ENCODE data around the gene LRRC36. TPM values are rescaled to one million over a fixed set of nuclear protein-coding genes. Genes with fewer than 3 reads are reported as not detected.
A peak's percentile ranks its signal among the peaks of the same experiment; 100 is the strongest.

Gene LRRC36

GRCh38 chr16:67432506-67432890, 105.9 kb downstream of the LRRC36 start:
- no peak overlapping the region for H2BK15ac ChIP-seq (ENCODE audit: low read length)
- no CpG with 5 or more reads among the region's 5 CpGs for WGBS, 2 donors (ENCODE audit: extremely low coverage in 2 of 2, insufficient read length in 2 of 2, insufficient replicate concordance in 1 of 2)
- H2AFZ ChIP-seq (ENCODE audit: low read length) = peak overlapping the region; percentile 84
- no peak overlapping the region for H3K4ac ChIP-seq (ENCODE audit: low read length)
- no peak overlapping the region for H3K4me2 ChIP-seq (ENCODE audit: insufficient read depth, low read length, poor library complexity, severe bottlenecking)
- H3K27ac ChIP-seq (replicated peaks; ENCODE audit: low read length) = no peak overlapping the region
- H3K4me3 ChIP-seq (ENCODE audit: low read length in 2 of 2) = peak overlapping the region in 1 of 2 donors; percentile 40
- H3K18ac ChIP-seq (ENCODE audit: low read length) = peak overlapping the region; percentile 2
- no peak overlapping the region for H3K9ac ChIP-seq (ENCODE audit: low read depth, low read length, poor library complexity)
- peak overlapping the region; percentile 44 for H2AK5ac ChIP-seq (ENCODE audit: low read depth, low read length)
- peaks cover 0 to 2% of the 10 kb centered on the region in 2 donors for H3K9me3 ChIP-seq (replicated peaks in 1 of 2; ENCODE audit: control insufficient read depth in 2 of 2, insufficient read depth in 1 of 2, low read depth in 1 of 2, low read length in 2 of 2)
- H2BK5ac ChIP-seq (ENCODE audit: low read length) = no peak overlapping the region
- H4K8ac ChIP-seq (ENCODE audit: low read depth, low read length) = no peak overlapping the region
- H4K91ac ChIP-seq (ENCODE audit: low read depth, low read length, poor library complexity) = no peak overlapping the region
- no peak for DNase-seq (ENCODE audit: low spot score)
- no peaks in the 10 kb centered on the region for H3K79me1 ChIP-seq (ENCODE audit: low read depth, low read length)
- no peak overlapping the region for H2BK120ac ChIP-seq (ENCODE audit: low read depth, low read length)
- H3K14ac ChIP-seq (ENCODE audit: low read length) = no peak overlapping the region
- H3K27me3 ChIP-seq (ENCODE audit: control insufficient read depth in 3 of 3, insufficient read depth in 3 of 3, low read depth in 1 of 3, low read length in 3 of 3) = peaks cover 14 to 46% (median 25%) of the 10 kb centered on the region in 3 experiments
- peak overlapping the region; percentile 68 for H3K23ac ChIP-seq (ENCODE audit: low read depth, low read length, poor library complexity)
- no peak overlapping the region for H2BK12ac ChIP-seq (ENCODE audit: low read length)
- peaks cover 9 to 14% of the 10 kb centered on the region in 2 donors for H3K36me3 ChIP-seq (replicated peaks in 1 of 2; ENCODE audit: control insufficient read depth in 2 of 2, insufficient read depth in 2 of 2, low read length in 2 of 2)
- H3K4me1 ChIP-seq (ENCODE audit: control insufficient read depth in 2 of 2, insufficient read depth in 1 of 2, low read depth in 1 of 2, low read length in 2 of 2) = peaks cover 15 to 19% of the 10 kb centered on the region in 2 donors

DNA sequence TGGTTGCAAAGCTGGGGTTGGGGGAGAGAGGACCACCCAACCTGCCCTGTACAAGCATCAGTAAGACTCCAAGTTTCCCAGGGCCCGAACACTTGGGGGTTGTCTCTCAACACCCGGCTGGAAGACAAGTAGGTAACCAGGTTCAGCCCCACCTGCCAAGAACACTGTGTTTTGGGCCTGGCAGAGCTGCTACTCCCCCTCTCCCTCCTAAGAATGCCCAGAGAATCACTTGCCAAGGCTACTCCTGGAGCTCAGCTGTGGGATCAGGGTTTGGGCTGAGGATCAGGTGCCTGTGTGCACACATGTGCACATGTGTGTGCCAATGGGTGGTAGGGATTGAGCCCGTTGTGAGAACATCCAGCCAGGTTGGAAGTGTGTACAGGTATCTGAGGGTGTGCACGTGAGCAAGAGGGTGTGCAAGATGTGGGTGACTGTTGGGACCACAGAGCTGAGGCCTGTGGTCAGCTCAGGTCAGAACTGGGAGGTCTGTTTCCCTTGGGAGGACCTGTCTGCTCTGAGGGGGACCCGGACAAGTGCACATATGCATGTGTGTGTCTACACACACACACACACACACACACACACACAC, 106.6 kb downstream of the LRRC36 start:
- Histone ChIP-seq H3K4me1 (ENCODE audit: control insufficient read depth in 2 of 2, insufficient read depth in 1 of 2, low read depth in 1 of 2, low read length in 2 of 2) (peaks cover 13 to 19% of the 10 kb centered on the region in 2 donors), H4K8ac (ENCODE audit: low read depth, low read length) (no peak overlapping the region), H2AK5ac (ENCODE audit: low read depth, low read length) (peak overlapping the region; percentile 1), H3K36me3 (replicated peaks in 1 of 2; ENCODE audit: control insufficient read depth in 2 of 2, insufficient read depth in 2 of 2, low read length in 2 of 2) (peaks cover 9 to 21% of the 10 kb centered on the region in 2 donors), H4K91ac (ENCODE audit: low read depth, low read length, poor library complexity) (no peak overlapping the region), H3K14ac (ENCODE audit: low read length) (no peak overlapping the region), H3K9ac (ENCODE audit: low read depth, low read length, poor library complexity) (no peak overlapping the region), H2BK120ac (ENCODE audit: low read depth, low read length) (no peak overlapping the region), H3K4me2 (ENCODE audit: insufficient read depth, low read length, poor library complexity, severe bottlenecking) (no peak overlapping the region), H2BK12ac (ENCODE audit: low read length) (no peak overlapping the region), H3K18ac (ENCODE audit: low read length) (no peak overlapping the region), H3K27me3 (ENCODE audit: control insufficient read depth in 3 of 3, insufficient read depth in 3 of 3, low read depth in 1 of 3, low read length in 3 of 3) (peaks cover 14 to 42% (median 25%) of the 10 kb centered on the region in 3 experiments), H3K9me3 (replicated peaks in 1 of 2; ENCODE audit: control insufficient read depth in 2 of 2, insufficient read depth in 1 of 2, low read depth in 1 of 2, low read length in 2 of 2) (peaks cover 0 to 2% of the 10 kb centered on the region in 2 donors), H2AFZ (ENCODE audit: low read length) (no peak overlapping the region), H2BK15ac (ENCODE audit: low read length) (no peak overlapping the region), H3K27ac (replicated peaks; ENCODE audit: low read length) (no peak overlapping the region), H2BK5ac (ENCODE audit: low read length) (no peak overlapping the region), H3K79me1 (ENCODE audit: low read depth, low read length) (no peaks in the 10 kb centered on the region), H3K4ac (ENCODE audit: low read length) (no peak overlapping the region), H3K4me3 (ENCODE audit: low read length in 2 of 2) (peak overlapping the region in 1 of 2 donors; percentile 49), H3K23ac (ENCODE audit: low read depth, low read length, poor library complexity) (peak overlapping the region; percentile 4)
- no peak for DNase-seq (ENCODE audit: low spot score)
- no CpG with 5 or more reads among the region's 5 CpGs for WGBS, 2 donors (ENCODE audit: extremely low coverage in 2 of 2, insufficient read length in 2 of 2, insufficient replicate concordance in 1 of 2)

Small RNA genes within 50 kb of the gene (small RNA-seq; reads per million reads assigned to genes)
- not detected for gene RNU1-123P (ENCODE audit: insufficient read depth)

Measured in neuronal stem cell (in vitro differentiated cells).